Subcutaneous abdominal adipose tissue (tissue), 5 donors: Measurements from ENCODE around the gene COX8A.
A peak's percentile ranks its signal among the peaks of the same experiment; 100 is the strongest.

Experiments used
- H3K27ac ChIP-seq: one replicate; pipeline ENCODE4 v1.7.0; 2013; ENCODE audit warnings: low read depth, mild to moderate bottlenecking, inconsistent platforms, low read length, moderate library complexity
- H3K27me3 ChIP-seq, 5 donors: one replicate each; pipeline ENCODE4 v1.7.0; 2013; ENCODE audit warnings: low read length in 5 of 5, inconsistent platforms in 1 of 5; ENCODE audit not compliant: control insufficient read depth in 5 of 5, insufficient read depth in 4 of 5
- H3K36me3 ChIP-seq, 5 donors: one replicate each; pipeline ENCODE4 v1.7.0; 2013; ENCODE audit warnings: low read length in 5 of 5; ENCODE audit not compliant: control insufficient read depth in 5 of 5, insufficient read depth in 5 of 5
- H3K4me1 ChIP-seq, 5 donors: one replicate each; pipeline ENCODE4 v1.7.0; 2013; ENCODE audit warnings: low read length in 5 of 5, mild to moderate bottlenecking in 3 of 5, moderate library complexity in 1 of 5; ENCODE audit not compliant: control insufficient read depth in 5 of 5, insufficient read depth in 5 of 5
- H3K4me3 ChIP-seq, 5 donors: one replicate each; pipeline ENCODE4 v1.7.0; 2013; ENCODE audit warnings: low read length in 5 of 5, low read depth in 1 of 5
- H3K9ac ChIP-seq, 5 donors: one replicate each; pipeline ENCODE4 v1.7.0; 2013; ENCODE audit warnings: low read length in 5 of 5, mild to moderate bottlenecking in 4 of 5, moderate library complexity in 3 of 5
- H3K9me3 ChIP-seq, 5 donors: one replicate each; pipeline ENCODE4 v1.7.0; 2013; ENCODE audit warnings: low read length in 5 of 5; ENCODE audit not compliant: control insufficient read depth in 5 of 5
- donor health status: healthy.
- donor health status: healthy.
- donor health status: healthy.
- donor health status: healthy.
- donor health status: healthy.

The COX8A gene

DNA sequence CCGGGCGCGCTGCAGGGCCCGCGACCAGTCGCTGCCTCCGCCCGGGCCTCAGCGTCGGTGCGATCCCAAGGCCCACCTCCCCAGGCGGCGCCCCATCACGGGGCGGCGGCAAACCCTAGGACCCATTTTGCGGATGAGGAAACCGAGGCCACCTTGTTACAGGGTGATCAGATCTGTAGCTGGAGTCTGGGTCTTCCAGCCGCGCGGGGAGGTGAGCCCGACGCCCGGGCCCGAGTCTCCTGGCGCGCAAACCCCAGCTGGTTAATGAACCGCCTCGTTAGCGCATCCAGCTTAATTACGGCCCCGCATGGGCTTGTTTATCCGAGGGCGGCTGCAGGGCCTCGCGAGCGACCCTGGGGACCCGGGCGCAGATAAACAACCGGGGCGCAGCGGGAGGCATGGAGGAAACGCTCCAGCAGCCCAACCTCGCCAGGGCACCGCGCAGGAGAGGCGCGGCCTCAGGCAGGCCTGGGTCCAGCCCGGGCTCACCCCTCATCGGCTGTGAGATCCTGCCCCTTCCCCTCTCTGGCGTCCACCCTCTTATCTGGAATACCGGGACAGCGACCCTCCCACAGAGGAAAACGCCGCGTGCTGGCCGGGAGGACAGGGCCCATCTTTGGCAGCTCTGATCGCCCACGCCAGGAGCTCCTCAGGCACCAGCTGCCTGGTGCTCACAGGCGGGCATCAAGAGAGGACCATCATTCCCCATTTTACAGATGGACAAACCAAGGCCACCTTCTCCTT is 26.5 kb downstream of the COX8A start:
- Histone ChIP-seq H3K4me3 (peak overlapping the region in 4 of 5 donors; percentile 48 to 61 (median 55)), H3K27ac (no peak overlapping the region), H3K4me1 (peaks cover 0 to 48% (median 36%) of the 10 kb centered on the region in 5 donors), H3K9me3 (no peaks in the 10 kb centered on the region), H3K36me3 (peaks cover 0 to 27% (median 25%) of the 10 kb centered on the region in 5 donors), H3K27me3 (peaks cover 0 to 4% (median 0%) of the 10 kb centered on the region in 5 donors), H3K9ac (peak overlapping the region in 4 of 5 donors; percentile 52 to 60 (median 56))

DNA sequence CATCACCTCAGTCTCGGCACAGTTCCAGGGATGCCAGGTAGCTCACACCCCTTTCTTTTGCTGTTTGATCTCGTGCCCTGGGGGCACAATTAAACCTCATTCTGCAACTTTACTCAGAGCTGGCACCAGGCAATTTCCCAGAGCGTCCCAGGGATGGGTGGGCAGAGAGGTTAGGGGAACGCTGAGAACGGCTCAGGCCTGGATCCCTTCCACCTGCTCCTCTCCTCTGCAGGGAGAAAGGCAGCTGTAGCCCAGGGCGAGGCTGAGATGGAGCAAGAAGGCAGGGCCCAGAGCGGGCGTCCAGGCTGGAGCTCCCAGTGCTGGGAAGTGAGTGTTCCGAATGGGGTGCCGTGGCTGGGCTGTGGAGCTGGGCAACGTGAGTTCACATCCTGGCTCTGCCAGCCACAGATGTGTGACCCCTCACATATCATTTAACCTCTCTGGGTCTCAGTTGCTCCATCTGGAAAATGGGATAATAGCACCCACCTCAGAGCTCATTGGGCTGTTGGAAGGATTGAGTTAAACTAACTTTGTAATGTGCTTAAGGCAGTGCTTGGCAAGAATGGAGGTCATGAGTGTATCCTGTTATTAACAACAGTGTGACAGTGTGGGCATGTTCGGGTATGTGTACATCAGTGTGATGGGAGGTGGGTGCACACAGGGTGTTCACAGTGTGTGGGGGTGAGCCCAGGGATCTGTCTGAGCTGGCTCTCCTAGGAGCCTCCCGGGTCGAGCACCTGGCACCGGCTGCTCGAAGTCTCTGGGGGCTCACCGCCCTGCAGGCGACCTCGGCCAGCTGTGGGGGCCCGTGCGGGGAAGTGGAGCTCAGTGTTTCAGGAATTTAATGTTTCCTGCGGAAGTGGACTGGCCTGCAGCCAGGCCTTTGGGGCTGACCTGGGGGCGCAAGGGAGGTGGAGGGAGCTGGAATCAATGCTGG is 27.3 kb downstream of the COX8A start:
- peak overlapping the region in 4 of 5 donors; percentile 8 to 56 (median 54) for H3K9ac ChIP-seq
- H3K4me3 ChIP-seq = peak overlapping the region in 2 of 5 donors; percentile 55 to 61

DNA sequence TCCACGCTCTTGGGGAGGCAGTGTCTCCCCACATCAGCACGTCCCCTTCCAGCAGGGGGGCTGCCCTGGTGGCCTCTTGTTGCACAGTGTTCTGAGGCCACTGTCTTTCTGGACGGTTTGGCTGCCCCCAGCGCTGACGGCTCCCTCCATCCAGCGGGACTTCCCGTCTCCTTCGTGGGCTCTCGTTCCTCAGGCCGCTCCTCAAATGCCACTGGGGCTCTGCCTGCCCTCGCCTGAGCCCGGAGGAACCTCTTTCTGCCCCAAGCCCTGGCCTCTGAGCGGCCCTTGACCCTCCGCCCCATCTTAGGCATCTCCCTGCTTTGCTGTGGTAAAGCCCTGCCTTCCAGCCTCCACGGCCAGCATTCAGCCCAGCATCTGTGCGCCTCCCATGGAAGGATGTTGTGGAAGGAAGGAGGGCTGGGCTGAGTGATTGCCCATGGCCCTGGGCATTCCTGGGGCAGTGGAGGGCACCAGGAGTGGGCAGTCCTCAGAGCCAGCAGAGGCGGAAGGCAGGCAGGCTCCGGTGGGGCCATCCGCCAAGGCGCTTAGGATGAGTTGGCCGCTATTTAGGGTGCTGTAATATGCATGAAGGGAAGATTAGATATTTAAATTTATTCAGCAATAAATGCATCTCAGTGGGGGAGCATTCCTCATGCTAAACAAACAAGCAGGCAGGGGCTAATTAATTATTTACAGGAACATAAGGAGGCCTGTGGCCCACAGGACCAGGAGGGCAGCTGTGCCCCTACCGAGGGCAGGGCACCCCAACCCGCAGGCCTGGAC is 29.6 kb downstream of the COX8A start:
- H3K36me3 ChIP-seq = no peaks in the 10 kb centered on the region
- H3K9me3 ChIP-seq = no peaks in the 10 kb centered on the region
- peak overlapping the region in 1 of 5 donors; percentile 37 for H3K9ac ChIP-seq
- H3K4me3 ChIP-seq = no peak overlapping the region
- peaks cover 0 to 4% (median under 1%) of the 10 kb centered on the region in 5 donors for H3K27me3 ChIP-seq
- no peak overlapping the region for H3K27ac ChIP-seq
- peaks cover 0 to 63% (median 52%) of the 10 kb centered on the region in 5 donors for H3K4me1 ChIP-seq

More for the DNA sequence above, 27.3 kb downstream of the COX8A start:
- peaks cover 0 to 49% (median 37%) of the 10 kb centered on the region in 5 donors for H3K4me1 ChIP-seq
- no peaks in the 10 kb centered on the region for H3K9me3 ChIP-seq
- H3K36me3 ChIP-seq = peaks cover 0 to 18% (median 17%) of the 10 kb centered on the region in 5 donors
- peaks cover 0 to 4% (median 2%) of the 10 kb centered on the region in 5 donors for H3K27me3 ChIP-seq
- H3K27ac ChIP-seq = no peak overlapping the region

DNA sequence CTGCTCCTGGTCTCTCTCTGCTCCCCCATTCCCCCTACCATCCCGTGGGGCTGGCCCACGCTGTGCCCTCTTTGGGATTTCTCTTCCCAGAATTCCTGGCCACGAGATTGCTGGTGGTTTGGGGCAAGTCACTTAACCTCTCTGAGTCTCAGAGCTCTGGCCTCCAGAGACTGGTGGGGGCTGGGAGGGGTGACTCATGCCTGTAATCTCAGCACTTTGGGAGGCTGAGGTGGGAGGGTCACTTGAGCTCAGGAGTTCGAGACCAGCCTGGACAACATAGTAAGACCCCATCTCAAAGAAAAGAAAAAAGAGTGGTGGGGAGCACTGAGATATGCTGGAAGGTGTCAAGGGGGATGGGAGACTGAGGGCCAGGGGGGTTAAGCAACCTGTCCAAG is 30.2 kb downstream of the COX8A start:
- no peak overlapping the region for H3K9ac ChIP-seq
- H3K4me1 ChIP-seq = peaks cover 0 to 57% (median 46%) of the 10 kb centered on the region in 5 donors
- H3K9me3 ChIP-seq = no peaks in the 10 kb centered on the region
- no peak overlapping the region for H3K27ac ChIP-seq
- H3K36me3 ChIP-seq = no peaks in the 10 kb centered on the region
- peaks cover 0 to 4% (median 0%) of the 10 kb centered on the region in 5 donors for H3K27me3 ChIP-seq
- no peak overlapping the region for H3K4me3 ChIP-seq

DNA sequence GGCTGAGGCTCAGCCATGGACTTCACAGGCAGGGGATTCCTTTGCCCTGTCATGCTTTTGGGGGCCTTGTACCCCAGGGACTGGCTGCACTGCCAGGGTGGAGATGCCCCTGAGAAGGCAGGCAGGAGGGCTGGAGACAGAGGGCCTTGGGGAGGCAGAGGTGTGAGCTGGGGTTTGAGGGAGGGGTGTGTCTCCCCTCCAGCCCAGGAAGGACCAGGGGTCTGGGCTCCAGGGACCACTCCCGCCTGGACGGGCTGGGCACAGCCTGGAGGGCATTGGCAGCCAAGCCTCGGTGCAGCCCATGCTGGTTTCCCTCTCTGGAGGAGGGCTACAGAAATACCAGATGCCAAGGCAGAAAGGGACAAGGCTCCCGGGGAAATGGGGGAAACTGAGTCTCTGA is 31.3 kb downstream of the COX8A start:
- Histone ChIP-seq H3K4me1 (peaks cover 0 to 47% (median 38%) of the 10 kb centered on the region in 5 donors), H3K27me3 (peaks cover 0 to 4% (median 0%) of the 10 kb centered on the region in 5 donors), H3K4me3 (no peak overlapping the region), H3K9ac (no peak overlapping the region), H3K36me3 (no peaks in the 10 kb centered on the region), H3K9me3 (no peaks in the 10 kb centered on the region), H3K27ac (no peak overlapping the region)

DNA sequence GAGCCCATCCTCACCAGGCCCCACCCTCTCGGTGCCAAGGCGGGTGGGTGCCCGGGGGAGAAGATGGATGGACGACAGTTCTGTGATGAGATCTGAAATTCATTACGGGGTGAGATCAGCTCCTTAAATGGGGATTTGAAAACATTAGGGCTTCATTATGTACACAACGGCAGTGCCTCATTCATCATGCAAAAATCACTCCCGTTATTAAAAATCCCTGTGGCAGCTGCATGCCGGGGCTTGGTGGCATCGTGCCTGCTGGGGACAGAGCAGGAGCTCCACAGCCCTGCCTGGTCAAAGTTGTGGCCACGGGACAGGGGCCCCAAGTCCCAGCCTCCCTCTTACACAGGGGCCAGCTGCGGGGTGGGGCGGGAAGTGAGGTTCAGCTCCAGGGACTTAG is 32.0 kb downstream of the COX8A start:
- no peaks in the 10 kb centered on the region for H3K9me3 ChIP-seq
- no peak overlapping the region for H3K9ac ChIP-seq
- no peak overlapping the region for H3K4me3 ChIP-seq
- peaks cover 0 to 40% (median 31%) of the 10 kb centered on the region in 5 donors for H3K4me1 ChIP-seq
- no peaks in the 10 kb centered on the region for H3K36me3 ChIP-seq
- H3K27ac ChIP-seq = no peak overlapping the region
- peaks cover 0 to 4% (median 0%) of the 10 kb centered on the region in 5 donors for H3K27me3 ChIP-seq

DNA sequence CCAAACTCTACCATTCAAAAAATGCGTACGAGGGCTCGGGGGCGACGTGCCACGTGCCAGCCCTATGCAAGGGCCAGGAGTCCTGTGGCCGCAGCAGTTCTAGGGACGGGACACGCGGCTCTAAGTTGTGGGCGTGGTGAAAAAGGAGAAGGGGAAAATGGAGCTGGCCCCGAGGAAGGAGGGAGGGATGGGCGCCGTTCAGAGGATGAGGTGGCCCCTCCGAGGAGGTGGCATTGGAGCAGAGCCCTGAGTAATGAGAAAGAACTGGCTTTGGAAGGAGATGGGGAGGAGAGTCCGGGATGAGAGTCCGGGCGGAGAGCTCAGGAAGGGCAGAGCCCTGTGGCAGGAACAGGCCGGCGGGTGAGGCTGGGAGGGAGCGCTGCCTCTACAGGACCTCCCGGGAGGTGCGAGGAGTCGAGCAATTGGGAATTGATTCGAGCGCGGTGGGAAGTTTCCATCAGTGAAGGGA is 32.8 kb downstream of the COX8A start:
- Histone ChIP-seq H3K9ac (peak overlapping the region in 3 of 5 donors; percentile 55 to 71 (median 58)), H3K4me3 (peak overlapping the region in 4 of 5 donors; percentile 43 to 71 (median 61)), H3K27ac (no peak overlapping the region), H3K4me1 (peaks cover 0 to 32% (median 23%) of the 10 kb centered on the region in 5 donors), H3K9me3 (no peaks in the 10 kb centered on the region), H3K27me3 (peaks cover 0 to 4% (median 0%) of the 10 kb centered on the region in 5 donors), H3K36me3 (no peaks in the 10 kb centered on the region)

DNA sequence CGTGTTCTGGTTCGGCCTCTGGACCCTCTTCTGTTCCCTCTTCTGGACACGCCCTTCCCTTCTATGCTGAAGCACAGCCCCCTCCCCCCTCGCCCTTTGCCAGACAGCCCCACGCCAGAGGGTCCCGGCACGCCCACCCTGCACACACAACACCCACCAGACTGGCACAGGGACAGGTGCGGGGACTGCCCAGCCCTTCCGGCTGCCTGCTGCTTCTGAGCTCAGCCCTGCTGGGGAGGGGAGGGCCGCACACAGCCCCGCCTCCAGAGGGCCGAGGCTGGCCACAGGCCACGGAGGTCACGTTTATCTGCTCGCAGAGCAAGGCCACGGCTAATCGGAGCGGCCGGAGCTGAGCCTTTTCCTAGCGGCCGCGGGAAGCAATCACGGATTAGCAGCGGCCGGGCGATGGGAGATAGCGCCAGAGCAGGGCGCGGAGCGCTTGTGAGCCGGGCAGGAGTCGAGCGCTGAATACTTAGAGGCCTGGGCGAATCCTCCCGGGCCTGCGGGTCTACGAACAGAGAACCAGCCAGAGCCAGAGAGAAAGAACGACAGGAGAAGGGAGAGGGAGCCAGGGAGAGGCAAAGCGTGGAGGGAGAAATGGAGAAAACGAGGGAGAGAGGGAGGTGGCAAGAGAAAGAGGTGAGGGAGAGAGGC is 33.3 kb downstream of the COX8A start:
- peak overlapping the region in 4 of 5 donors; percentile 43 to 71 (median 61) for H3K4me3 ChIP-seq
- no peaks in the 10 kb centered on the region for H3K36me3 ChIP-seq
- H3K4me1 ChIP-seq = peaks cover 0 to 26% (median 18%) of the 10 kb centered on the region in 5 donors
- peaks cover 0 to 2% (median 0%) of the 10 kb centered on the region in 5 donors for H3K27me3 ChIP-seq
- H3K27ac ChIP-seq = no peak overlapping the region
- peak overlapping the region in 4 of 5 donors; percentile 27 to 71 (median 56) for H3K9ac ChIP-seq
- H3K9me3 ChIP-seq = no peaks in the 10 kb centered on the region
